OCI-LY7 (cell line): Measurements from ENCODE around the gene CACNA2D4.

Experiments
- CTCF ChIP-seq: fragments of 200-600 bp; sonication (generic); conservative IDR thresholded peaks from 2 replicates; pipeline ENCODE4 v1.5.1; 2014; ENCODE audit warnings: mild to moderate bottlenecking, antibody characterized with exemption, low read length, moderate library complexity, mixed read lengths
- EZH2phosphoT487 ChIP-seq: fragments of 200-600 bp; sonication (generic); IDR thresholded peaks from 2 replicates; pipeline ENCODE4 v1.6.1; 2018; ENCODE audit warnings: low read depth, borderline replicate concordance, mild to moderate bottlenecking, mixed run types, antibody characterized with exemption, low read length, moderate library complexity, mixed read lengths

GRCh38 chr12:1822699-1823098, 95.8 kb downstream of the CACNA2D4 start:
- TF ChIP-seq CTCF = no peak
- TF ChIP-seq EZH2phosphoT487 = no peak
